ENCODE measurements around the gene HSFX4.
"Not testable (repeated sequence)": the region's sequence is repeated elsewhere in the genome, so short reads cannot be mapped to it uniquely, and the experiment has no call there.

Gene HSFX4, protein sequence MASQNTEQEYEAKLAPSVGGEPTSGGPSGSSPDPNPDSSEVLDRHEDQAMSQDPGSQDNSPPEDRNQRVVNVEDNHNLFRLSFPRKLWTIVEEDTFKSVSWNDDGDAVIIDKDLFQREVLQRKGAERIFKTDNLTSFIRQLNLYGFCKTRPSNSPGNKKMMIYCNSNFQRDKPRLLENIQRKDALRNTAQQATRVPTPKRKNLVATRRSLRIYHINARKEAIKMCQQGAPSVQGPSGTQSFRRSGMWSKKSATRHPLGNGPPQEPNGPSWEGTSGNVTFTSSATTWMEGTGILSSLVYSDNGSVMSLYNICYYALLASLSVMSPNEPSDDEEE

DNA sequence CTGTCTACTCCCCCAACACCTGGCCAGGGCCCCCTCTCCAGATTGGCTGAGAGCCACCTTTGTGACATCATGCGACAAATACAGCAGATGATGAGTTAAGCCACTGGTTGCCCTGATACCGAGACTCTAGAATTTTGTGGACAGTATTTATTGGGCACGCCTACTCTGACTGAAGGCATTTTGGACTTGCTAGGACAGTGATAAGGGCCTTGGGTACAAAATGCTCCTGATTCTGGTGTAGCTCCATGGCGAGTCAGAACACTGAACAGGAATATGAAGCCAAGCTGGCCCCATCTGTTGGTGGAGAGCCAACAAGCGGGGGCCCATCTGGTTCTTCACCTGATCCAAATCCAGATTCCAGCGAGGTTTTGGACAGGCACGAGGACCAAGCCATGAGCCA lies at the start of gene HSFX4:
TSS of gene HSFX4 (plus strand) at position 174 of the 400 bp plus-strand sequence. CDS start at position 246, 72 bp downstream.
- not testable (repeated sequence) for DNase-seq (ENCODE audit: low read depth)

DNA sequence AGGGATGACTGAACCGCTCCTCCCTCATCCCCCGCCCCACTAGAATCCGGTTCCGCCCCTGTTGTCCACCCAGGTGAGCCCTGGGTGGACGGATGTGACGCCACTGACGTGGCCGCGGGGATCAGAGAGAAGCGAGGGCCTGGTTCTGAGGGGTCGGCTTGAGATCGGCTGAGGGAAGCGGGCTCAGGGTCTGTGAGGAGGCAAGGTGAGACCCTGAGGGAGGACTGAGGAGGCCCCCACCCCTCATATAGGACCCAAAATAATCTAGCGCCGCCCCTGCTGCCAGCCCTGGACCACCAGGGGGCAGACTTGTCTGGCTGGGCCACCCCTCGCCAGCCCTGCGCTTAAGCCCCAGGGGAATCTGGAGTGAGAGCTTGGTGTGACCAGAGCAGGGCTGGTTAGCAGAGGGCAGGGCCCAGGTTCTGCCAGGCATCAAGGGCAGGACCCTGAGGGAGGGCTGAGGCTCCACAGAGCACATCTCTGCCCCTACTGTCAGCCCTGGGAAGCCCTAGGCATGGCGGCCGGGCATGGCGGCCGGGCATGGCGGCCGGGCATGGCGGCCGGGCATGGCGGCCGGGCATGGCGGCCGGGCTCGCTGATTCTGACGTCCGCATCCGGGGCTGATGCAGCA lies 48.2 kb upstream of the HSFX4 start, which contains the start of gene MAGEA8:
TSS of gene MAGEA8 (plus strand) at position 103 of the 631 bp plus-strand sequence. CDS start 3,090 bp downstream, outside the sequence.
- DNase-seq (ENCODE audit: low read depth) = no peak

DNA sequence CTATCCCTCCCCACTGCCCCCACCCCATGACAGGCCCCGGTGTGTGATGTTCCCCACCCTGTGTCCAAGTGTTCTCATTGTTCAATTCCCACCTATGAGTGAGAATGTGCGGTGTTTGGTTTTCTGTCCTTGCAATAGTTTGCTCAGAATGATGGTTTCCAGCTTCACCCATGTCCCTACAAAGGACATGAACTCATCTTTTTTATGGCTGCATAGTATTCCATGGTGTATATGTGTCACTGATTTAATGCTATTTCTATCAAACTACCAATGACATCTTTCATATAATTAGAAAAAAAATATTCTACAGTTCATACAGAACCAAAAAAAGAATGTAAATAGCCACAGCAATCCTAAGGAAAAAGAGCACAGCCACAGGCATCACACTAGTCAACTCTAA lies 38.5 kb upstream of the HSFX4 start:
- DNase-seq (ENCODE audit: low read depth) = not testable (repeated sequence)

DNA sequence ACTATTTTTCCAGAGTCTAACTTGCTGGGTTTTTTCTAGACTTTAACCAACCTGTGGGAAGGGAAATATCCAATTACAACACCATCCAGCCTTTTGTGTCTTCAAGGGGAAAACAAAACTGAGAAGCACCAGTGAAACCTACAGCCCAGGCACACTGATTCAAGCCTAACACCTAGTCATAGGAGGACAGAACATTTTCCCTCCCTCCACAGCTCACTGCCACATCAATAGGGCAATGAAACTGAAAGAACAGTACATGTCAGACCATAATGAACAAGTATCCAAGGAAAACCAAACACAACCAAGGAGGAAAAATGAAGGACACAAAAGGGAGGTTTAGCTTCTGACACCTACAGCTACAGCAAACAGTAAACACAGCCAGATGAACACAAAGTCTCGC lies 30.8 kb upstream of the HSFX4 start:
- DNase-seq (ENCODE audit: low read depth) = no peak

DNA sequence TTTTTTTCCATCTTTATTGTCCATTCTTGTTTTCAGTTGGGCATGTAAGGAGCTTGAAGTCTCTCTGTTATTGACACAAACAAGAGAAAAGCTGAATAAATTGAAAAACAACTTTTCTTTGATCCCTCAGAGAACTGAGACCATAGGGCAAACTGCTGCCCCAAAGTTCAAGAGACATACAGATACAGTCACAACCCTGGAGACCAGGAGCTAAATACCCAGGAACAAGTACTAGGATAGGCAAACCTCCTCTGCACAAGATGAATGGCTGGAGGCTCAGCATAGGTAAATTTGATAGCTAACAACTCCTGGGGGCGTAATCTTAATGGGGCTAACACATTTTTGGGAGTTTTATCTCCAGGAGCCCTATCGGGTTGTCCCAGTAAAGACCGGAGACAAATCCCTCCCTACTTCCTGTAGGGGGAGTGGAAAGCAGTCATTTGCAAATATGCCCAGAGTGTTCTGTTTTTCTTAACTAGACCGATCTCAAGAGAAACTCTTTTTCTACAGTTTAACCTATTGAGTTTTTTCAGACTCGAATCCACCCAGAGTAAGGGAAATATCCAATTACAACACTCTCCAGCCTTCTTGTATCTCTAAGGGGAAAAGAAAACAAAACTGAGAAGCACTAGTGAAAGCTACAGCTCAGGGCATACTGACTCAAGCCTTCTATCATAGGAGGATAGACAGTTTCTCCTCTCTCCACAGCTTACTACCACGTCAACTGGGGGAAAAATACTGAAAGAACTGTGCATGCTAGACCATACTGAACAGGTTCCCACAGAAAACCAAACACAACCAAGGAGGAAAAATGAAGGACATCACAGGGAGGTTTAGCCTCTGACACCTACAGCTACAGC lies 25.3 kb upstream of the HSFX4 start:
- DNase-seq (ENCODE audit: low read depth) = no peak

DNA sequence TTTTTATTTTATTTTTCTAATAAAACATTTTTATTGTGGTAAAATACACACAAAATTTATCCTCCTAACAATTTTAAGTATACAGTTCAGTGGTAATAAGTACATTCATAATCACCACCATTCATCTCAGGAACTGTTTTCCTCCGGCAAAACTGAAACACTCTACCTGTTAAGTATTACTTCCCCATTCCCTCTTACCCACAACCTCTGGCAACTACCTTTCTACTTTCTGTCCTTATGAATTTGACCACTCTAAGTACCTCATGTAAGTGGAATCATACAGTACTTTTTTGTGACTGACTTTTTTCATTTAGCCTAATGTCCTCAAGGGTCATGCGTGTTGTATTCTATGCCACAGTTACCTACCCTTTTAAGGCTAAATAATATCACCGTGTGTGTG lies 21.1 kb upstream of the HSFX4 start:
- no peak for DNase-seq (ENCODE audit: low read depth)

DNA sequence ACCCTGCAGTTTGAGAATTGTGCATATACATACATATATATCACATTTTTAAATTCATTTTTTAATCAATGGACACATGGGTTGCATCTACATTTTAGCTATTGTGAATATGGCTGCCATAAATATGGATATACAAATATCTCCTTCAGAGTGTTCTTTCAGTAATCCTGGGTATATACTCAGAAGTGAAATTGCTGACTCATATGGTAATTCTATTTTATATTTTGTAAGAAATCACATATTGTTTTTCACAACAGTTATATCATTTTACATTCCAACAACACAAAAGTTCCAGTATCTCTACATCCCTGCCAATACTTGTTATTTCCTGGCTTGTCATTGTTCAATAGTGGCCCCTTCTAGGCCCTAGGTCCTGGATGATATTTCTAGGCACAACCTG lies 20.6 kb upstream of the HSFX4 start:
- DNase-seq (ENCODE audit: low read depth) = no peak

DNA sequence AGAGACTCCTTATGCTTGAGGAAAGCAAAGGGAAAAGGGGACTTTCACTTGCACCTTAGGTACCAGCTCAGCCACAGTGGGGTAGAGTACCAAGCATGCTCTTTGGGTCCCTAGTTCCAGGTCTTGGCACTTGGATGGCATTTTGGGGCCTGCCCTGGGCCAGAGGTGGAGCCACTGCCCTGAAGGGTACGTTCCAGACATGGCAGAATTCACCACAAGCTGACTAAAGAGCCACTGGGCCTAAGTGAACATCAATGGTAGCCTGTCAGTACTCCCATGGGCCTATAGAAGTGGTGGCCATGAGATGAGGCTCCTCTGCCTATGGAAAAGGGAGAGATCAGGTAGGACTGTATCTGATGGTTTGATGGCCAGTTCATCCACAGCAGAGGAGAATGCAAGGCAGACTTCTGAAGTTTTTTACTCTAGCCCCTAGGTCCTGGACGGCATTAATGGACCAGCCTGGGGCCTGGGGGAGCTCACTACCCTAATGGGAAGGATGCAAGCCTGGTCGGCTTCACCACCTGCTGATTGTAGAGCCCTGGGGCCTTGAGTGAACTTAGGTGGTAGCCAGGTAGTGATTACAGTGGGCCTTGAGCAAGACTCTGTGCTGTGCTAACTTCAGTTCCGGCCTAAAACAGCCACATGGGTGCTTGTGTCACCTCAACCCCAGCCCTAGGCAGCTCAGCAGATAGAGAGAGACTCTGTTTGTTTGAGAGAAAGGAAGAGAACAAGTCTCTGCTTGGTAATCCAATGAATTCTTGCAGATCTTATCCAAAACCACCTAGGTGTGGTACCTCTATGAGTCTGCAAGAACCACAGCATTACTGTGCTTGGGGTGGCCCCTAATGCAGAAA lies 19.8 kb upstream of the HSFX4 start:
- DNase-seq (ENCODE audit: low read depth) = no peak

DNA sequence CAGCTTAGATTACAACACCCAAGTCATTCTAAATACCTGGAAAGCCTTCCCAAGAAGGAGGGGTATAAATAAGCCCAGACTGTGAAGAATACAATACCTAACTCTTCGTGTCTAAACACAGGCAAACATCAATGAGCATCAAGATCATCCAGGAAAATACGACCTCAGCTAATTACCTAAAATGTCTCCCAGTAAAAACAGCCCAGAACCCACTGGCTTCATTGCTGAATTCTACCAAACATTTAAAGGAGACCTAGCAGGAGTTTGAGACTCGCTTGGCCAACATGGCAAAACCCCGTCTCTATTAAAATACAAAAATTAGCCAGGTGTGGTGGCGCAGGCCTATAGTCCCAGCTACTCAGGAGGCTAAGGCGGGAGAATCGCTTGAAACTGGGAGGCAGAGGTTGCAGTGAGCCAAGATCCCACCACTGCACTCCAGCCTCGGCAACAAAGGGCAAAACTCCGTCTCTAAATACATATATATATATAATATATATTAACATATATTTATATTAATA lies 19.1 kb upstream of the HSFX4 start:
- DNase-seq (ENCODE audit: low read depth) = no peak

DNA sequence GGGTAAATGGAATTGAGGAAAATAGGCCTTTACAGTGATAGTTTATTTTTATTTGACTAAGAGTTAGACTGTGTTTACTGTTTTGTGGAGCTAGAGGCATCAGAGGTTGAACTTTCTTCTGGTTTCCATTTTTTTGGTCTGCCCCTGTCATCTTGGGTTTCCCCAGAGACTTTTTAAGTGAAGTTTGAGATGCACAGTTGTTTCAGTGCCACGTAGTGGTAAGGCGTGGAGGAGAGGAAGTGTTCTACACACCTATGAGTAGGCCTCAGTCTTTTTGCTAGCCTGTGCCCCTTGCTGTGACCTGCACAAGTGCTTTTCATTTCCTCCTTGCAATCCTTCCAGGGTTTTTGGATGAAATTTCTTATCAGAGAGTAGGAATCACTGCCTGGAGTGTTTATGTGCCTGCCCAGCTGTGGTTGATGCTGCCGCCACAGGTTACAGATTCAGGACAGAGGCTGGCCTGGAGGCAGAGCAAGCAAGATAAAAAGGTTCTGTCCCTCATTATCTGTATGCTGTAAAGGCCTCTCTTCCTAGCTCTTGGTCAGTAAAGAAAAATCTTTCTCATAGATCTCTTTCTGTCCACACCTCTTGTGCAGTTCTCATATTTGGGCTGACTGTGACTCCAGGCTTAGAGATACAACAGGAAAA lies 12.5 kb upstream of the HSFX4 start:
- DNase-seq (ENCODE audit: low read depth) = no peak

DNA sequence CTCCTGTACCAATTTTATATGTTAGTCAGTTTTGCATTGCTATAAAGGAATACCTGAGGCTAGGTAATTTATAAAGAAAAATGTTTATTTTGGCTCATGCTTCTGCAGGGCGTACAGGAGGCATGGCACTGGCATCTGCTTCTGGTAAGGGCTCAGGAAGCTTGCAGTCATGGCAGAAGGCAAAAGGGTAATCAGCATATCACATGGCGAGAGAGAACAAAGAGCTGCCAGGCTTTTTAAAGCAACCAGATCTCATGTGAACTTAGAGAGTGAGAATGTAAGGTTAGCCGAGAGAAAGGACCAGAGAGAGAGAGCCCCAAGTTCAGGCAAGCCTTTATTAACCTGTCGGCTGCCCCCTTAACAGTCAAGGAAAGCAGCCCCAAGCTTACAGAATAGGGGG lies 5.5 kb upstream of the HSFX4 start:
- DNase-seq (ENCODE audit: low read depth) = not testable (repeated sequence)

DNA sequence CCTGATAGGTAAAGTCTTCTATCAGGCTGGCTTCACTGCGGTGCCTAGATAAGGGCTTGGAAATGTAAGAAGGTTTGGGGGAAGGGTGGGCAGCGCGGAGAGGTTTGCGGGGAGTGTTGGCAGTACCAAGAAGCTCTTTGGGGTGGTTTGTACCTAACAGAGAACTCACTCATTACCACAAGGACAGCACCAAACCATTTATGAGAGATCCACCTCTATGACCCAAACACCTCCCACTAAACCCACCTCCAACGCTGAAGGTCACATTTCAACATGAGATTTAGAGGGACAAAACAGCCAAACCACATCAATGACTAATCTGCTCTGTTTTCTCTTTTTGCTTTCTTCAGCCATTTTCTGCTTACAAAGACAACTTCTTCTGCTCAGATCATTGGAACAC lies 4.9 kb upstream of the HSFX4 start:
- not testable (repeated sequence) for DNase-seq (ENCODE audit: low read depth)

DNA sequence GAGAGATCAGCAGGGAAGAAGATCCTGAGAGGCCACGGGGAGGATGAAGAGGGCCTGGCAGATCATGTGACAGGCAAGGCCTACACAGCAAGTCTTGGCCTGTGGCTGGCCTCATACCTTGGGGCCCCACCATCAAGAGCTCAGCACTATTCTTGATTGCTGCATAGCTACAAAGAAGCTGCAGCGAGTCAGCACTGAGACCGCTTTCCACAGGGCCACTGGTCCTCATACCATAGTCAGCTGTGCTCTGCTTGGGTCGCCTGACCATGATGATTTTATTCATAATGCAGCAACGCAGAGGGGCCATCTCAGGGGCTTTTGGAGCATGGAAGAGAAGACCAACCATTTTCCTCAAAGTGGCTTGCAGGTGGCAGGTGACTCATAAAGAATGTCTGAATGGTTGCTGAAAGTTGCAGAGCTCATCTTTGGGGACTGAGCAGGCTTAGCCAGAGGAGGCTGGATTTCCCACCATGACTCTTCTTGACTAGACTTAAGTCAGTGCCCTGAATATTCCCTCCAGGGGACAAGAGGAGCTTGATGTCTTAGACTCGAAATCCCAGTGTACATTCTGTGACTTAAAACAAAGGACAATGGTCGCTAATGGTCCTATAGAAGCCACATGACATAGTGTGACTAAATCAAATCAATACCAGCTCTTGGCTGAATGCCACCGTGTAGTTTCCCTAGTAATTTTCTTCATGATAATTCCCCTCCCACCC lies 2.0 kb upstream of the HSFX4 start:
- not testable (repeated sequence) for DNase-seq (ENCODE audit: low read depth)

DNA sequence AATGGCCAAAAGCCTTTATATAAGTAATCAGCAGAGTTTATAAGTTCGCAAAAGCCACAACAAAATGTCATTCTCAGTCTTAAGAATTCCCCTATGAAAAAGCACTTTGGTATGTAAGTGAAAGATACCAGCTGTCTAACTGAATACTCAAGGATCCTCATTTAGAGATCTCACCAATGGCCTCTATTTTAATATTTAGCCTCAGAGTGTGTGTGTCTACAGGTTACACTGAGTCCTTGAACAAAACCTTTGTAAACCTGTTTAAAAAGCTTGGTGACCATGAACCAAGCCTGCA lies 1.5 kb upstream of the HSFX4 start:
- not testable (repeated sequence) for DNase-seq (ENCODE audit: low read depth)

DNA sequence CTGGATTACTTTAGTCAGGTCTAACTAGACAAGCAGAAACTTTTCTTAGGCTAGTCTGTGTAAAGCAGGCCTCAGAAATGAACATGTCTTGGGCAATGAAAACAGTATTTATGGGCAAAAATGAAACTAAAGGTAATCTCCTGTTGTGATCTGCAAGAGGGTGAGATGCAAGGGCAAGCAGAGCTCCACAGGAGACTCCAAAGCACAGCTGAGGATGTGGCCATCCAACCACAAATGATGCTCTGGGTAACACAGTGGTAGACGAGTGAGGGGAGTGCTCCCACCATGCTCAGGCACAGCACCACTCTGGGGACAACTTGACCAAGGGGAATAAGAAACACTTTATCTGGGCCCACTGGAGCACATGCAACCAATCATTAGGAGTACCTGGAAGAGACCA lies 738 bp upstream of the HSFX4 start:
- not testable (repeated sequence) for DNase-seq (ENCODE audit: low read depth)

DNA sequence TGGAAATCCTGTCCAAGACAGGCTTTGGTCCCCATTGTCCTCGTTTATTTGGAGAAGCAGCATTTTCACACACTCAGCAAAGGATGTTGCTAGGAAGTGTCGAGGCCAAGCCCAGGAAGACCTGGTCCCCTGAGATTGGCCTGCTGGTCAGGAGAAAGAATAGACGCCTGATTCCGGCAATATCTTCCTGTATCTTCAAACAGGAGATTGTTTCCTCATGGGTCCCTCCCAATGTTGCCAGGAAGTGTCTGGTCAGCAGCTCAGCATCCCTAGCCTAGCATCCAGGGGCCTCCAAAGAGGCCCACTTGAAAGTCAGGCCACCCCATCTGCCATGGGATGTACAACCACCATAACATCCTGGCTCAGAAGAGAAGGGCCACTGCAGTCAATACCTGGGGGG lies 2.0 kb downstream of the HSFX4 start:
- DNase-seq (ENCODE audit: low read depth) = not testable (repeated sequence)

DNA sequence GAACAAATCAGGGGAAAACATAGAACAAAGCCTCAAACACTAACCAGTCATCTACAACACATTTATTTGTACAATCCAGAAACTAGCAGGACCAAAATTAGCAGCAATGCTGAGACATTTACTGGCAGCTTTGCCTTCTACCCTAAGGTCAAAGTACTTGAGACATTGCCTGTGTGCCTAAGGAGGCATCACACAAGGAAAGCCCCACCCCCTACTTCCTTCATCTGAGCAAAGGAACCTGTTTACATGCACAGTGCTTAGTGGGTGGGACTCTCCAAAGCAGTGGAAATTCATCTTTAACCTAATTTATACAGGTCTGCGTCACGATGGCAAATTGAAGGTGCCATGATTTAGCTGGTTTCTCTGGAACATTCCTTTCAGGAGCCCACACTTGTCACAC lies 2.8 kb downstream of the HSFX4 start:
- not testable (repeated sequence) for DNase-seq (ENCODE audit: low read depth)

DNA sequence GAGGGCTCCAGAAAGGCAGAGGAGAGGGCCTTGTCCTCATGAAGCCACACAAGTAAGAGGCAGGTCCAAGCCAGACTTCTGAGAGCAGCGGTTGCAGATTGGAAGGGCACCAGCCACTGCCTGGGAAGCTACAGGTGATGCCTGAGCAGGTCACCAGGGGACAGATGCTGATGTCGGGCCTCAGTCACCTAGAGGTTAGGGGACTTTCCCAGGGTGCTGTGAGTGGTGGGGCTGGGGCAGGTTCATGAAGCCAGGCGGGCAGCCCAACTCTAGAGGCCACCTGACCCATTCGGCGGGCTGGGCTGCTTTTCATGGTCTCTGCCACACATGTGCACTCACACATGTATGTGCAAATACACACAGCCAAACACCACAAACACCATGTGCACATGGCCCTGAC lies 3.6 kb downstream of the HSFX4 start:
- not testable (repeated sequence) for DNase-seq (ENCODE audit: low read depth)

DNA sequence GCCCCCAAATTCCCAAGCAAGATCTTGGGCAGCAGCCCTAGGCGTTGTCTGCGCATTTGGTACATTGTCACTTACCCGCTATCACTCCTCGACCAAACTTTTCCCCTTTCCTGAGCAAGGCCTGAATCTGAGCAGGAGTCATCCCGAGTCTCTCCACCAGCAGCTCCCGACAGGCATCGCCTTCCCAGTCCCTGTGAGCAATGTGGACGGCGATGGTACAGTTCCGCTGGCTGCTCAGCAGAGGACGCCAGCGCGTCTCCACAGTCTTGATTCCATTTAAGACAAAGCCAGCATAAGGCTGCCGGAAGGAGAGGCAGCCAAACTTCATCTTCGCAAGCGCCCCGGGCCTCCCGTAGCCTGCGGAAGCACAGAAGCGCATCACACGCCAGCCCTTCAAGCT lies 4.2 kb downstream of the HSFX4 start:
- not testable (repeated sequence) for DNase-seq (ENCODE audit: low read depth)

DNA sequence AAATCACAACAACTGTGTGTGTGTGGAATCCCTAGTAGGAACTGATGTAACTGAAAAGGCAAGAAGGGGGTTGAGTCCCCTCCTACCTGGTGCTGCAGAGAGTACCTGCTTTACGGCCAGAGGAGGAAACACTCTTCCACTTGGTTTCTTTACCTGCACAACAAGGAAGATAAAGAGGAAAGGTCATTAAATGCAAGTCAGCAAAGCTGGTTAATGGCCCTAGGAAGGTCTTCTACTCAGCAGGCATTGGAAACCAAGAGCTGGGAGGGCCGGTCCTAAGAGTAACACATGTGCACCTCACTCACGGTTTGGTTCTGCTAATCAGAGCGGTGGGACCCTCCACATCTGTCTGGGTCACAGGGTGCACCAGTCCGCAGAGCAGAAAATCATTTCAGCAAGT lies 8.0 kb downstream of the HSFX4 start:
- DNase-seq (ENCODE audit: low read depth) = not testable (repeated sequence)
